K562 (cell line): ENCODE results near the gene C4orf51. TPM values are rescaled to one million over a fixed set of nuclear protein-coding genes. Genes with fewer than 3 reads are reported as not detected.

Source experiments
- ATAC-seq: fragments of 200-7000 bp; cut with Tn5 transposase; 3 replicates; pipeline ENCODE4 v1.9.1; 2020; ENCODE audit warnings: moderate library complexity
- BruUV-seq: library from RNA; stranded (reverse); fragments of 400-500 nt; replicated peaks from 2 replicates; lab custom pipeline; 2021; lab: Mats Ljungman, UMichigan
- CTCF ChIA-PET: fragments of 300-600 bp; formaldehyde crosslinking; extraction: SDS; loops from one replicate; lab custom pipeline; 2021; ENCODE audit warnings: low intra/inter-chr PET ratio; lab: Yijun Ruan, JAX
- POLR2A ChIA-PET: fragments of 300-600, 350-650 bp; sonication (Branson Sonifier 250); formaldehyde crosslinking; extraction: SDS; loops from one replicate; lab custom pipeline; 2021; ENCODE audit warnings: antibody characterized with exemption, inconsistent platforms; lab: Yijun Ruan, JAX
- DNase-seq, 4 experiments: peaks; one replicate each; pipeline versions ENCODE4 v3.0.0 to v3.0.0-alpha.2; 2011 to 2018; ENCODE audit warnings: low spot score in 3 of 4, mixed read lengths in 3 of 4; ENCODE audit errors: extremely low read depth in 1 of 4
- FAIRE-seq: peaks from 2 replicates; lab custom pipeline; 2011; peaks lifted over from hg19 to GRCh38; lab: Jason Lieb, UNC
- H2AFZ ChIP-seq: 2 replicates; pipeline ENCODE4 v1.6.0; 2011; ENCODE audit warnings: low read depth, low read length, control low read depth, inconsistent platforms
- H3K27ac ChIP-seq: fragments of 200-600 bp; 3 replicates; pipeline ENCODE4 v1.8.0; 2011; ENCODE audit warnings: low read depth, mild to moderate bottlenecking, control low read depth, inconsistent platforms, low read length, moderate library complexity, mixed read lengths; ENCODE audit errors: extremely low read depth
- H3K27me3 ChIP-seq, 2 experiments: fragments of 300-600 bp in 1 of 2; 2 replicates in 1 of 2; 3 replicates in 1 of 2; pipeline versions ENCODE4 v1.6.0 to v1.8.0; 2011; ENCODE audit warnings: inconsistent platforms in 2 of 2, low read length in 2 of 2, mild to moderate bottlenecking in 1 of 2, mixed read lengths in 1 of 2, moderate library complexity in 1 of 2; ENCODE audit not compliant: control insufficient read depth in 2 of 2, insufficient read depth in 2 of 2
- H3K36me3 ChIP-seq: fragments of 300-600 bp; 3 replicates; pipeline ENCODE4 v1.8.0; 2011; ENCODE audit warnings: mild to moderate bottlenecking, low read length, inconsistent platforms; ENCODE audit not compliant: control insufficient read depth, insufficient read depth
- H3K4me1 ChIP-seq, 2 experiments: fragments of 200-600 bp in 1 of 2; replicated peaks in 1 of 2; 2 replicates in 1 of 2; 3 replicates in 1 of 2; pipeline versions ENCODE4 v1.5.1 to v1.8.0; 2011; ENCODE audit warnings: inconsistent platforms in 2 of 2, low read length in 2 of 2, mild to moderate bottlenecking in 1 of 2, mixed read lengths in 1 of 2, moderate library complexity in 1 of 2; ENCODE audit not compliant: control insufficient read depth in 2 of 2, insufficient read depth in 2 of 2
- H3K4me2 ChIP-seq: 2 replicates; pipeline ENCODE4 v1.6.1; 2011; ENCODE audit warnings: low read length, control low read depth, inconsistent platforms, mixed read lengths; ENCODE audit not compliant: insufficient read depth
- H3K4me3 ChIP-seq: fragments of 200-600 bp; sonication (generic), shearing (Covaris generic); 2 replicates; pipeline ENCODE4 v1.5.1; 2016; ENCODE audit warnings: control low read depth, inconsistent platforms
- H3K79me2 ChIP-seq: fragments of 200-600 bp; 3 replicates; pipeline ENCODE4 v1.8.0; 2011; ENCODE audit warnings: low read length, inconsistent platforms; ENCODE audit not compliant: control insufficient read depth, insufficient read depth
- H3K9ac ChIP-seq, 2 experiments: 2 replicates each; pipeline versions ENCODE4 v1.6.0 to v1.6.1; 2011; ENCODE audit warnings: low read depth in 2 of 2, low read length in 2 of 2, control low read depth in 1 of 2, inconsistent platforms in 1 of 2, mild to moderate bottlenecking in 1 of 2, mixed read lengths in 1 of 2; ENCODE audit not compliant: insufficient read depth in 1 of 2
- H3K9me1 ChIP-seq: one replicate; pipeline ENCODE4 v1.6.0; 2011; ENCODE audit warnings: inconsistent platforms, mild to moderate bottlenecking, low read length, moderate library complexity; ENCODE audit not compliant: control insufficient read depth, insufficient read depth
- H3K9me3 ChIP-seq: replicated peaks from 2 replicates; pipeline ENCODE4 v1.5.1; 2011; ENCODE audit warnings: low read depth, low read length, inconsistent platforms; ENCODE audit not compliant: control insufficient read depth, insufficient read depth
- H4K20me1 ChIP-seq: replicated peaks from 2 replicates; pipeline ENCODE4 v1.6.1; 2011; ENCODE audit warnings: low read length, inconsistent platforms, mixed read lengths; ENCODE audit not compliant: control insufficient read depth, insufficient read depth
- CC2D1A ChIP-seq: fragments of 450-650 bp; IDR thresholded peaks from 2 replicates; pipeline ENCODE4 v1.6.1; 2017; ENCODE audit warnings: mild to moderate bottlenecking
- HEY1 ChIP-seq: fragments of 250-450 bp; sonication (Bioruptor Pico); IDR thresholded peaks from 2 replicates; pipeline ENCODE4 v1.5.0; 2020; ENCODE audit warnings: mild to moderate bottlenecking, moderate library complexity, borderline replicate concordance
- HNRNPH1 ChIP-seq: fragments of 200-400 bp; formaldehyde crosslinking; optimal IDR thresholded peaks from 2 replicates; pipeline ENCODE3; 2017; ENCODE audit warnings: low read depth, mild to moderate bottlenecking, low read length, moderate library complexity
- MYBL2 ChIP-seq, 2 experiments: fragments of 450-650 bp in 1 of 2; sonication (generic) in 1 of 2; formaldehyde crosslinking in 1 of 2; IDR thresholded peaks; 2 replicates each; pipeline versions ENCODE4 v1.6.1 to v1.8.1; 2017 to 2022; ENCODE audit warnings: borderline replicate concordance in 1 of 2, inconsistent platforms in 1 of 2, low read depth in 1 of 2, mild to moderate bottlenecking in 1 of 2, missing genetic modification reagents in 1 of 2, moderate library complexity in 1 of 2
- POU5F1 ChIP-seq: fragments of 150-350 bp; IDR thresholded peaks from 2 replicates; pipeline ENCODE4 v1.6.1; 2014; ENCODE audit warnings: borderline replicate concordance, low read length, low read depth, mild to moderate bottlenecking; ENCODE audit not compliant: partially characterized antibody
- ZNF311 ChIP-seq: fragments of 250-450 bp; sonication (Bioruptor Pico); IDR thresholded peaks from 2 replicates; pipeline ENCODE4 v1.4.0; 2020; ENCODE audit warnings: mild to moderate bottlenecking, moderate library complexity
- ZNF436 ChIP-seq: fragments of 250-450, 450-650 bp; sonication (Bioruptor Pico); formaldehyde crosslinking; IDR thresholded peaks from 2 replicates; pipeline ENCODE4 v1.7.0; 2020; ENCODE audit warnings: mild to moderate bottlenecking
- WGBS: fragments of 100-300 bp; shearing (Covaris generic); methylation state at CpG from one replicate; pipeline ENCODE4 v1.1.6; 2016; ENCODE audit warnings: low coverage, mixed read lengths; ENCODE audit not compliant: insufficient coverage; ENCODE audit errors: missing lambda C conversion rate; 5-methylcytosine and 5-hydroxymethylcytosine counted together
- in situ Hi-C: fragments of 300-500 bp; cut with MboI; formaldehyde crosslinking; loops from 4 replicates; pipeline ENCODE4 v1.15.0; 2018; ENCODE audit warnings: inconsistent platforms, mixed read lengths
- intact Hi-C: fragments of 100-400 bp; cut with micrococcal nuclease; formaldehyde crosslinking; loops from 2 replicates; pipeline ENCODE4 v1.14.2; 2022
- polyA plus RNA-seq, 8 experiments: library from polyadenylated mRNA; depleted of rRNA in 4 of 8; stranded (reverse) in 5 of 8; unstranded in 3 of 8; fragments of >200 nt; fragmentation: Nextera tagmentation in 2 of 8; fragmentation: Illumina TruSeq in 1 of 8; extraction: Ambion mirVana in 2 of 8; extraction: Trizol in 1 of 8; gene quantifications; 2 replicates each; pipeline versions ENCODE4 v1.2.1 to v1.2.3, GENCODE V29; 2011 to 2014; ENCODE audit warnings: inconsistent platforms in 1 of 8, missing spikeins in 1 of 8
- total RNA-seq, 7 experiments: library from RNA; depleted of rRNA in 6 of 7; stranded (reverse); fragments of >200 nt in 6 of 7; fragmentation: Illumina TruSeq in 2 of 7; extraction: Trizol in 2 of 7; gene quantifications; 2 replicates each; pipeline versions ENCODE4 v1.2.1 to v1.2.3, GENCODE V29; 2011 to 2021; ENCODE audit warnings: low replicate concordance in 1 of 7
- TF ChIP-seq, protein P1 (sequence below): fragments of 250-450 bp; sonication (Bioruptor Pico); IDR thresholded peaks from 2 replicates; pipeline ENCODE4 v1.4.0; 2020; ENCODE audit warnings: mild to moderate bottlenecking, moderate library complexity

C4orf51 gene
- total and polyA plus RNA-seq, 9 of the 15 experiments (the other 6 are each of a cell fraction or from before 2014, with no cell fraction given) = not detected

DNA sequence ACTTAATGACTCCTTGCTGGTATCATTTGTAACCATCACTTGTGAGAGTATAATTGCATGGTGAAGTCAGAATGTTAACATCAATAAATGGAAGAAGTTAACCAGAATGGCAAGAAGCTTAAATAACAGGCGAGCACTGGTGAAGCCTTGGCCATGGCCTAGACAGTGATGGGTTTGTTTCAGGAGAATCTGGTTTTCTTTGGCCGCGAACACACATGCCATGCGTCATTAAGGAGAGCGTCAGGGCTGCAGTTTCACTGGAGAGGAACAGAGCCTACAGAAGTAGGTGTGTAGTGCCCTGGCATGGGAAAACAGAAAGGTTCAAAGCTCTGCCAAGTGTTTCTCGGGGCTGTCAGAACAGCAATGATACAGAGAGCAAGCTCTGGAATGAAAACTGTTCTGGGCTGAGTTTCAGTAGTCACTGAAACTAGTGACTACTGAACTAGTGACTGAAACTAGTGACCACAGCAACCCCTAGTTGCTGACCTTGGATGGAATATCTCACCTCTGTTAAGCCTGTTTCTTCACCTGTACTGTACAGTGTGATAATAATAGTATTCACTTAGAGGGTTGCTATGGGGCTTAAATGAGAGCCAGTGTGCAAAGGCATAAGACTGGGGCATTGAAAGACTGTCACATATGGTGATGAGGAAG is 93.8 kb downstream of the C4orf51 start:
- Histone ChIP-seq H3K4me1 (no peaks in the 10 kb centered on the region), H3K79me2 (no peaks in the 10 kb centered on the region), H3K9me3 (no peaks in the 10 kb centered on the region), H3K27ac (no peak overlapping the region), H3K9me1 (no peaks in the 10 kb centered on the region), H3K36me3 (no peaks in the 10 kb centered on the region), H4K20me1 (no peaks in the 10 kb centered on the region), H3K27me3 (peaks cover 0 to 6% of the 10 kb centered on the region in 2 experiments; a peak in 3 of 5 replicates), H3K4me2 (no peak overlapping the region)
- intact Hi-C loops (no loop called here), in situ Hi-C loops (no loop called here)
- ATAC-seq (no peak), DNase-seq (no peak)
- no TSS peak for BruUV-seq
- ChIA-PET CTCF (no interaction called here), POLR2A (no interaction called here)
- TF ChIP-seq, protein P1, sequence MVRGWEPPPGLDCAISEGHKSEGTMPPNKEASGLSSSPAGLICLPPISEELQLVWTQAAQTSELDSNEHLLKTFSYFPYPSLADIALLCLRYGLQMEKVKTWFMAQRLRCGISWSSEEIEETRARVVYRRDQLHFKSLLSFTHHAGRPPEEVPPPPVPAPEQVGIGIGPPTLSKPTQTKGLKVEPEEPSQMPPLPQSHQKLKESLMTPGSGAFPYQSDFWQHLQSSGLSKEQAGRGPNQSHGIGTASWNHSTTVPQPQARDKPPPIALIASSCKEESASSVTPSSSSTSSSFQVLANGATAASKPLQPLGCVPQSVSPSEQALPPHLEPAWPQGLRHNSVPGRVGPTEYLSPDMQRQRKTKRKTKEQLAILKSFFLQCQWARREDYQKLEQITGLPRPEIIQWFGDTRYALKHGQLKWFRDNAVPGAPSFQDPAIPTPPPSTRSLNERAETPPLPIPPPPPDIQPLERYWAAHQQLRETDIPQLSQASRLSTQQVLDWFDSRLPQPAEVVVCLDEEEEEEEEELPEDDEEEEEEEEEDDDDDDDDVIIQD (CRISPR knock-in tag) = no peak
- TF ChIP-seq POU5F1 (no peak), HNRNPH1 (no peak), ZNF311 (no peak), ZNF436 (CRISPR knock-in tag) (no peak), HEY1 (CRISPR knock-in tag) (no peak), CC2D1A (no peak), MYBL2 (IDR thresholded peaks at IDR 0.05; ENCODE audit: low read depth) (no peak), MYBL2 (CRISPR knock-in tag; IDR thresholded peaks at IDR 0.05; ENCODE audit: borderline replicate concordance) (no peak)
- TF ChIP-seq, all 486 proteins: peak for 0
- FAIRE-seq = no peak
- H2AFZ ChIP-seq = no peak overlapping the region
- H3K9ac ChIP-seq = no peak overlapping the region
- H3K4me3 ChIP-seq = no peak overlapping the region
- WGBS = 0% methylated on average over 6 of the region's 6 CpGs
